Choroid plexus epithelial cell (primary cell): ENCODE measurements around the gene HSD17B10.
"Not testable (repeated sequence)": the region's sequence is repeated elsewhere in the genome, so short reads cannot be mapped to it uniquely, and the experiment has no call there.

Experiments
- DNase-seq: peaks from one replicate; pipeline ENCODE4 v3.0.0-alpha.2; 2010; ENCODE audit warnings: low read depth
- H3K4me3 ChIP-seq: 2 replicates; pipeline ENCODE4 v1.5.1; 2011; ENCODE audit warnings: low read depth, mild to moderate bottlenecking, control low read depth, low read length, moderate library complexity
- CTCF ChIP-seq: conservative IDR thresholded peaks from 2 replicates; pipeline ENCODE4 v1.5.1; 2011; ENCODE audit warnings: low read depth, mild to moderate bottlenecking, control low read depth, inconsistent platforms, low read length, moderate library complexity

HSD17B10 gene

GRCh38 chrX:53422086-53422860 is 11.9 kb downstream of the HSD17B10 start, which contains the start of gene SMC1A:
Gene SMC1A (minus strand): TSS chrX:53422654. CDS start chrX:53422600, 54 bp downstream.
- peak within 1 kb of the TSS; percentile 76 for H3K4me3 ChIP-seq
- TF ChIP-seq CTCF: no peak
- peak; percentile 98 for DNase-seq

- TF ChIP-seq CTCF: no peak
- peak overlapping the region; percentile 76 for H3K4me3 ChIP-seq
- DNase-seq: no peak
These were observed 12.4 kb downstream of the HSD17B10 start for GRCh38 chrX:53421772-53422085.

- no peak overlapping the region for H3K4me3 ChIP-seq
- TF ChIP-seq CTCF: no peak
- DNase-seq: no peak
These were observed 13.0 kb downstream of the HSD17B10 start for GRCh38 chrX:53421125-53421524.

GRCh38 chrX:53420351-53420750 is 13.8 kb downstream of the HSD17B10 start:
- H3K4me3 ChIP-seq, DNase-seq: not testable (repeated sequence)

- DNase-seq: no peak
- no peak overlapping the region for H3K4me3 ChIP-seq
- TF ChIP-seq CTCF: no peak
These were observed 21.7 kb downstream of the HSD17B10 start for GRCh38 chrX:53412446-53412845.

- TF ChIP-seq CTCF: no peak
- DNase-seq: no peak
- no peak overlapping the region for H3K4me3 ChIP-seq
These were observed 30.6 kb downstream of the HSD17B10 start for GRCh38 chrX:53403535-53403934.

- H3K4me3 ChIP-seq: no peak overlapping the region
- TF ChIP-seq CTCF: no peak
- DNase-seq: no peak
These were observed 36.0 kb downstream of the HSD17B10 start for GRCh38 chrX:53398216-53398615.
